Endothelial cell of umbilical vein (primary cell): Measurements from ENCODE around the gene NANOS3.

Experiments used
- CTCF ChIP-seq, 2 donors: IDR thresholded peaks; 1 replicate in 1 of 2; 2 replicates in 1 of 2; pipeline ENCODE4 v1.5.1; 2011; ENCODE audit warnings: low read length in 2 of 2, mild to moderate bottlenecking in 2 of 2, moderate library complexity in 2 of 2, control low read depth in 1 of 2, inconsistent platforms in 1 of 2, low read depth in 1 of 2; ENCODE audit not compliant: insufficient read depth in 1 of 2; ENCODE audit errors: extremely low read depth in 1 of 2
- EZH2 ChIP-seq: IDR thresholded peaks from 2 replicates; pipeline ENCODE4 v1.6.1; 2012; ENCODE audit warnings: borderline replicate concordance, low read depth, mild to moderate bottlenecking, moderate library complexity, low read length, inconsistent platforms; ENCODE audit not compliant: severe bottlenecking
- JUN ChIP-seq: IDR thresholded peaks from 2 replicates; pipeline ENCODE4 v1.6.1; 2011; ENCODE audit warnings: borderline replicate concordance, low read depth; ENCODE audit not compliant: insufficient read length, insufficient read depth
- POLR2A ChIP-seq: IDR thresholded peaks from 2 replicates; pipeline ENCODE4 v1.6.1; 2012; ENCODE audit warnings: low read depth, mild to moderate bottlenecking, control low read depth, low read length

GRCh38 chr19:13908674-13909073 lies 31.7 kb downstream of the NANOS3 start:
- no peak for TF ChIP-seq JUN
- no peak for TF ChIP-seq CTCF (IDR thresholded peaks at IDR 0.05; ENCODE audit: extremely low read depth in 1 of 2, insufficient read depth in 1 of 2, low read depth in 1 of 2, low read length in 2 of 2)
- TF ChIP-seq EZH2, result no peak
- no peak for TF ChIP-seq POLR2A
